GM18907 (cell line): ENCODE results near the gene NPY.
A peak's percentile ranks its signal among the peaks of the same experiment; 100 is the strongest.
"Not testable (repeated sequence)": the region's sequence is repeated elsewhere in the genome, so short reads cannot be mapped to it uniquely, and the experiment has no call there.

ENCODE experiments used
- ATAC-seq: cut with Tn5 transposase; IDR thresholded peaks from one replicate; pipeline ENCODE4 v1.9.1; 2021; ENCODE audit warnings: mild to moderate bottlenecking, moderate library complexity; ENCODE audit not compliant: unreplicated experiment

NPY gene

DNA sequence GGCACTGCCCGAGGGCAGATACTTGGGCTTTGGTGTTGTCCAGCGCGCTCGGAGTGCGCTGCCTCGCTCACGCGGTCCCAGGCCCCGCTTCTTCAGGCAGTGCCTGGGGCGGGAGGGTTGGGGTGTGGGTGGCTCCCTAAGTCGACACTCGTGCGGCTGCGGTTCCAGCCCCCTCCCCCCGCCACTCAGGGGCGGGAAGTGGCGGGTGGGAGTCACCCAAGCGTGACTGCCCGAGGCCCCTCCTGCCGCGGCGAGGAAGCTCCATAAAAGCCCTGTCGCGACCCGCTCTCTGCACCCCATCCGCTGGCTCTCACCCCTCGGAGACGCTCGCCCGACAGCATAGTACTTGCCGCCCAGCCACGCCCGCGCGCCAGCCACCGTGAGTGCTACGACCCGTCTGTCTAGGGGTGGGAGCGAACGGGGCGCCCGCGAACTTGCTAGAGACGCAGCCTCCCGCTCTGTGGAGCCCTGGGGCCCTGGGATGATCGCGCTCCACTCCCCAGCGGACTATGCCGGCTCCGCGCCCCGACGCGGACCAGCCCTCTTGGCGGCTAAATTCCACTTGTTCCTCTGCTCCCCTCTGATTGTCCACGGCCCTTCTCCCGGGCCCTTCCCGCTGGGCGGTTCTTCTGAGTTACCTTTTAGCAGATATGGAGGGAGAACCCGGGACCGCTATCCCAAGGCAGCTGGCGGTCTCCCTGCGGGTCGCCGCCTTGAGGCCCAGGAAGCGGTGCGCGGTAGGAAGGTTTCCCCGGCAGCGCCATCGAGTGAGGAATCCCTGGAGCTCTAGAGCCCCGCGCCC, at the start of gene NPY:
Gene NPY (plus strand): TSS at position 294 of the 802 bp plus-strand sequence. CDS start 1,051 bp downstream, outside the sequence.
- no peak for ATAC-seq

GRCh38 chr7:24239260-24239659, 44.7 kb upstream of the NPY start:
- ATAC-seq, result no peak

DNA sequence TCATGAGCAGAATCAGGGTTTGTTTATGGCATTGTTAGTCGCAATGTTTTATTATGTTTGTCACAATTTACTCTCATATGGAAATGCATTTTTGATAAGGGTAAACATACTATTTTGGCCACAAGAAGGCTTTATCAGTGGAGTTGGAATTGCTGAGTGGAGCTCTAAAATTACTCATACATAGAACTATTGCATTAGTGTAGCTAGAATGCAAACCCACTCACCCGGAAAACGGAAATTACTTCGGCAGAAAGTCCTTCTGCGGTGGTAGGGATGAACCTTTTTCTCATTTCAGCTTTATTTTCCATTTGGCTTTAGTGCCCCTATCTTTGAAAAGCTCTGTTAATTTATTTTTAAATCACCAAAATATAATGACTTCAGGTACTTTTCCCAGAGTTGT, 42.8 kb upstream of the NPY start:
- ATAC-seq, result no peak

DNA sequence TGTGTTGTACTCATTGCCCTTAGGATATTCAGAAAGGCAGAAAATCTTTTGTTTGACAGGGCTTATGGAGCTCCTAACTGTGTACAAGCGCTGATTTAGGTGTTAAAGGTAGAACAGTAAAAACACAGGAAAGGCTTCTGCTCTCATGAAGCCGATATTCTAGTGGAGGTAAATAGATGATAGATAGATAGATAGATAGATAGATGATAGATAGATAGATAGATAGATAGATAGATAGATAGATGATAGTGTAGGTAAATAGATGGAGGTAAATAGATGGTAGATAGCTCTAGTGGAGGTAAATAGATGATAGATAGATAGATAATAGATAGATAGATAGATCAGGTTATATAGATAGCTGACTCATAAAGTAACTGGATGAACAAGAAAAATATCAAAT, 39.4 kb upstream of the NPY start:
- ATAC-seq, result no peak

DNA sequence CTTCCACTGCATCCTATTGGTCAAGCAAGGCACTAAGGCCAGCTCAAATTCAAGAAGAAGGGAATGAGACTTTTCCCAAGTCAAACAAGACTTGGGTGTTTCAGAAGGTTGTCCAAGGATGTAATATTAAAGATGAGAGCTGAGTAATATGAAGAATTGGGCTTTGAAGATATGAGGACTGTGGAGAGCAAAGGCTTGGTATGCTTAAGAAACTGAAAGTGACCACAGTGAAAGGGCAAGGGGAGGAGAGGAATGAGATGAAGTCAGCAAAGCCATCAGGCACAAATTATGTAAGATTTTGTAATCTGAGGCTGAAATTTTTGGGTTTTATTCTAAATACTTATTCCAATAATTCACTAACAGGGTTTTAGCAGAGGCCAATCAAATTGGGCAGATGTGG, 38.6 kb upstream of the NPY start:
- ATAC-seq, result peak; percentile 93

DNA sequence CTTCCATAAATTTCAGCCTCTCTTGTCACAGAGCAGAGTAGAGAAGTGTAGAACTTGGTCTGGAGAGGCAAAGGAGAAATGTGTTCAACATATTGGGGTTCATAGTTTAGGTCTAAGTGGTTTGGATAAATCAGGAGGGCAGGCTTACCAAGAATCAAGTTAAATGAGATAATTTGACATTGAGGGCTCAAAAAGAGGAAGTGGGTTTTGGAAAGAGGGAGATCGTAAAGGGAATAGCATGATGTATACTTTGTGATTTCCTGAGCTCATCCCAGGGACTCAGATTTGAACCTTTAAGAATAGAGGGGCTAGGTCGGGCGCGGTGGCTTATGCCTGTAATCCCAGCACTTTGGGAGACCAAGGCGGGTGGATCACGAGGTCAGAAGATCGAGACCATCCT, 34.7 kb upstream of the NPY start:
- no peak for ATAC-seq

DNA sequence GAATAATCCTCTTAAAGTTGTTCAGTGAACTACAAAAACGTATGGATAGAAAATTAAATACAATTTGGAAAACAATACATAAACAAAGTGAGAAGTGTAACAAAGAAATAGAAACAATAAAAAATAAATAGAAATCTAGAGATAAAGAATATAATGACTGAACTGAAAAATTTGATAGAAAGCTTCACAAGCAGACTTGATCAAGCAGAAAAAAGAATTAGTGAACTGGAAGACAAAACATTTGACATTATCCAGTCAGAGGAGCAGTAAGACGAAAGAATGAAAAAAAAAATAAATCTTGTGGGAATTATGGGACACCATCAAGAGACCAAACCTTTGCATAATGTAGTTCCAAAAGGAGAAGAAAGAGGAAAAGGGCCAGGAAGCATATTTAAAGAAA, 32.4 kb upstream of the NPY start:
- ATAC-seq, result no peak

DNA sequence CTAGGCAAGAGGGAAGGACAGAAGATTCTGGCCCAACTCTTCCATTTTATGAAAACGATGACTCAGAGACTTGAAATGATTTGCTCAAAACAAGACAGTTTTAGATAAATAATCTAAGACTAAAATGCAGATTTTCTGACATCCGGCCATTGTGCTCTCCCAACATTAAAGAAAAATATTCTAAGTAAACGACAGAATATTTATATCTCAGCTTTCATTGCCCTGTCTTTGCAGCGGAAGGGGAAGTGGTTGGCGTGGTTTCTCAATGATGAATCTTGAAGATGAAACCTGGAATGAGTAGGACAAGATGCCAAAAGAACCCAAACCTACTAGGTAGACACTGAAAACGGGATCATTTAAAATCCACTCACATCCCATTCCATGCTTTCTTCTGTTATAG, 28.9 kb upstream of the NPY start:
- no peak for ATAC-seq

DNA sequence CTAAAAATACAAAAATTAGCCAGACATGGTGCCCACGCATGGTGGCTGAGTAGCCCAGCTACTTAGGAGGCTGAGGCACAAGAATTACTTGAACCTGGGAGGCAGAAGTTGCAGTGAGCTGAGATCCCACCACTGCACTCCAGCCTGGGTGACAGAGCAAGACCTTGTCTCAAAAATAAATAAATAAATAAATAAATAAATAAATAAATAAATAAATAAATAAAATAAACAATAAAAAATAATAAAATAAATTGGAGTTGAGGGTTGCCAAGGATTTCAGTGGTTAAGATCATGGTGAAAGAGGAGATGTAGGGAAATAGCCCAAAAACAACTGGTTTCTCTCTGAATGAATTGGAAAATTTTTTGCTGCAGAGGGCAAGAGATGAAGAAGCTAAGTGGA, 25.7 kb upstream of the NPY start:
- not testable (repeated sequence) for ATAC-seq

DNA sequence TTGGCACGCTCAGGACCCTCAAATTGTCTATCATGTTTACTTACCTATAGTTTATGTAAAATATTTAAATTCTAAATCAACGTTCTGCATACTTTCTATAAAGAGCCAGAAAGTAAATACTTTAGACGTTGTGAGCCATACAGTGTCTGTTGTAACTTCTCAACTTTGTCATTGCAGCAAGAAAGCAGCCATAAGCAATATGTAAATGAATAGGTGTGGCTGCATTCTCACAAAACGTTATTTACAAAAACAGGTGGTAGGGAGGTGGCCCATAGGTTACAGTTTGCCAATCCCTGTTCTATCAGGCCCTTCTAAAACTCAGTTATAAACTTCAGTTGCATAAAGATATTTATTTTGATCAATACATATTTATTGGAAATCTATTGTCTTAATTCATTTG, 12.1 kb upstream of the NPY start:
- ATAC-seq, result no peak

DNA sequence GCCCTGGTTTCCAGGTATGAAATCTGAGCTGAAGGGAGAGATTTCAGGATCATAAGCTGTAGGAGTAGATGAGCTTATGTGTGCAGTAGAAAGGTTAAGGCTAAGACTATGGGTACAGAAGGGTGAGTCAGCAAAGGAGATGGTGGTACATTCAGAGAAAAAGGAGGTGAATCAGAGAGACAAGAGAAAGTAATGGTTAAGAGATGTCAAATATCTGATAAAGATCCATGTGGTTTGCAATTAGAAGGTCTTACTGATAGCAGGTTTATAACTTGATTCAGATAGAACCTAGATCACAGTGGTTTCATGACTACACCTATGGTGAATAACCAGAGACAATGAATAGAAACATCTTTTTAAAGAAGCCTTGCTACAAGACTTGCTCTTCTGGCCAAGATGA, 4.5 kb upstream of the NPY start:
- no peak for ATAC-seq

DNA sequence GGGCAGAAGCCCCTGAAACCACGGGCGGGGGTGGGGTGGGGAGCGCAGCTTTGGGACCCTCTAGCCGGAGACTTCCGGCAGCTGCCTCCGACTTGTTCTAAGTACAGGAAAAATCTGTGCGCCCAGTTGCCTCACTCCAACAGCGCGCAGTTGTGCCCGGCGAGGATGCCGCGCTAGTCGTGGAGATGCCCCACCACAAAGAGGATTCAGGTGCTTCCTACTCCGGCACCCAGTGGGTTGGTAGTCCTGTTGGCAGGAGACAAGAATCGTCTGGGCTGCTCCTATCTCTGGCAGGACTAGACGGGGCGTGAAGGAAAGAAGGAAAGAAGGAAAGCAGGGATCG, 465 bp upstream of the NPY start:
- no peak for ATAC-seq

- ATAC-seq, result no peak
These were observed 913 bp downstream of the NPY start for GRCh38 chr7:24284699-24285506.

DNA sequence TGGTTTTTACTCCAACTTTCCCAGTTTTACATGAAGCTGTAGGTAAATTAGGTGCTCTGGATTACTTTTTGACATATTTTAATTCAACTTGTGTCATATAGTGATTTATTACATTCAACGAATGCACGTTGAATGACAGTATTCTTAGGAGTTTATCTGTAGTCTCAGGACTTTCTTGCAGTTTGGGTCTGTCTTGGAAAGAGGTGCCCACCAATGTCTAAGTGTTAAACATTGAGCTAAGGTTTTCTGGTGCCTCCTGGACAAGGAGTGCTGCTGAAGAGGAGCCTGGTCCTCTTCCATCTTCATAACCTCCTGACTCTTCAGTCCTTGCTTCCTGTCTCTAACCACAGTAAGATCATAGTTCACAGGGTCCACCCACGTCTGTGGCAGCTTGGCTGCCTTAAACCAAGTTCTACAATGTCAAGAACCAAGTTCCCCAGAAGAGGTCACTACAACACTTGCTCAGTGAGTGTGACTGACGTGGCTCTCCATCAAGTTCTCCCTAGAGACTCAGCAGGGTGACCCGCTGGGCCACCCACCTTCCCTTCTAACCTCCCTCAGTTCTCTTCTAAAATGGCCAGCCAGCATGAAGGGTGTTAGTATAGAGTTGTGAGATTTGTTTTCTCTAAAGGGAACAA, 6.1 kb downstream of the NPY start:
- ATAC-seq, result peak; percentile 97

DNA sequence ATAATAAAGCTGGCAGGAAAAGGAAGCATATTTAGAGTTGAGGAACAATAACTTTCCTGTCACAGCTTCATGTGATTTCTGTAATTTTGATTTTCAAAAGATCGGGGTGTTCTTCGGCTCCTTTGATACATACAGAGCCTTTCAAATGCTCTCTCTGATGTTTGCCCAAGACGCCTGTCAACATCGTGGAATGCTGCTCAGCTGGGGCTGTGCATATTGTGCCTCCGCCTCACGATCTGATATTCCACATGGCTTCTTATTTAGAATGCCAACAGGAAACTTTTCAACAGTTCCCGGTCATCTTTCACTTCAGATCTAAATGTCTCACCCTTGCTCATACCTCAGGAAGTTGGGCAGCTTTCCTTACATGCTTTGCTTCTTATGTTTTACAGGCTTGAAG, 7.3 kb downstream of the NPY start:
- no peak for ATAC-seq

- ATAC-seq, result no peak
These were observed 13.4 kb downstream of the NPY start for GRCh38 chr7:24297362-24297761.

- no peak for ATAC-seq
These were observed 14.7 kb downstream of the NPY start for GRCh38 chr7:24298696-24299095.

DNA sequence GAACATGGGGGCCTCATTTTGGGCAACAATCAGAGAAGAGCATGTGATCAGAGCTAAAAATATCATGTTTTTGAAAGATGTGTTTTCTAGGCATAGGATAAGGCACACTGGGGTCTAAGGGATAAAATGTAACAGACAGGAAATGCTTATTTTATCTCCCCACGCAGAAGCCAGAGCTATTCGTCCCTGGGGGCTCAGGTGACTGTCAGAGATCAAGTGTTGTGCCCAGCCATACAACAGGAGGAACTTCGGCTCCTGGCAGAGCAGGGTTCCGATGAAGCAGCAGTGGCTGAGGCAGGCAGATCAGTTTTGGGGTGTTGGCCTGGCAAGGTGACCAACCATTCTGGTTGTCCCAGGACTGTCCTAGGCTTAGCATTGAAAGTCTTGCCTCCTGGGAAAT, 15.2 kb downstream of the NPY start:
- ATAC-seq, result no peak

DNA sequence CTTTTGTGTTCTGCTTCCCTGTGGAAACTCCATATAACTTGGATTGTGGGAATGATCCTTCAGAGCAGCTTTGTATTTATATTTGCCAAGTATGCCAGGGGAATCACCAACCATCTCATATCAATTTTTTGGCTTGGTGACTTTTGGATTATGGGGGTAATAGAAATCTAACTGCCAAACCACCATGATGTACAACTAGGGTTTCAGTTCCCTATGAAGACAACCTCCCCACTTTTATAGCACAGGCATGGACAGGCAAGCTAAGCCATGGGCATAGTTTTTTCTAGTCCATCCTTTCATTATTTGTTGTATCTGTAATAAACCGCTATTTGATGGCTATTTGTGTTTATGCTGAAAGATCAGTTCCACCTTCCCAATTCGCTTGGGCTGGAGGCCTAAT, 17.7 kb downstream of the NPY start:
- no peak for ATAC-seq

DNA sequence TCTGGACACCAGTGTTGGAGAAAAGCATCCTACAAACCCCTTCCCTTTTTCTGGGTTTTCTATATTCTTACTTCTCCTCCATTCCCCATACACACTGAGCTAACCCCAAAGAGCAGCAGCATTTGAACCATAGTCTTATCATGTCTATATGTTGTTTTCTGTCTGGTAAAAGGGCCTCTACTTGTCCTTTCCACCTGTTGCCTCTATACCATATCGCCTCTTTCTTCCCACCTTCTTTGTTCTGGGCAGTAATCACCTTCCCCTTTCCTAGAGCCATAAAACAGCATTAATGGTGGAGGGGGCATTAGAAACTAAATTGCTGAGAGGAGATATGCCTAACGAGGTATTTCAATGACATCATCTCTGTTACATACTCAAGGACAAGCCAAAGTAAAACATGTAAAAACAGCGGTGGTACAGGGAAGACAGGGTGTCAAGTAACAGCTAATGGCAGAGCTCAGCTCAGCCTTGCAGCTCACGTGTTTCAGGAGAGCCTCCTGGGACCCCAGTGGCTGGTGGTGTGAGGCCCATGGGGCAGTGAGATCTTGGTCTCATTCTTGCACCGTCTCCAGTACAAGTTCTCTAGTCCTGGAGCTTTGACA, 20.6 kb downstream of the NPY start:
- ATAC-seq, result no peak

- ATAC-seq, result no peak
These were observed 23.3 kb downstream of the NPY start for GRCh38 chr7:24307326-24307725.

- ATAC-seq, result no peak
These were observed 28.6 kb downstream of the NPY start for GRCh38 chr7:24312588-24312987.
